ENCODE data around the gene PTGDS.

PTGDS gene

GRCh38 chr9:137007108-137007815, 30.0 kb downstream of the PTGDS start:
- peak in 1 of 56 donors; percentile 7 for DNase-seq

GRCh38 chr9:137007816-137008270, 30.5 kb downstream of the PTGDS start:
- no peak for DNase-seq

DNA sequence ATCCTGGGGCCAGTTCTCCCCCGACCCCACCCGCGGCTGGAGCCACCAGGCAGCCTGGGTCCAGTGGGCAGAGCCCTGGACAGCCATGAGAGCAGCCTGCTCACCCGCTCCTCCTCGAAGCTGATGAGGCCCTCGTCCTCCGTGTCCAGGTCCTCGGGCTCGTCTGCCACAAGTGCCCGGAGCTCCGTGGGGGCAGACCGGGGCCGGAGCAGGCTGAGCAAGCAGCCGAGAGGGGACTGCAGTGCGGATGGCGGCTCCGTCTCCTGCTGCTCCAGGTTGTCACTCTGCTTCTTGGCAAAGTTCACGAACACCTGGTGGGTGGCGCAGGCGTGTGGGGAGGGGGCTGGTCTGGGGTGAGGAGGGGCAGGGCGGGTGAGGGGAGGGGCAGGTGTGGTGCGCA, 31.0 kb downstream of the PTGDS start:
- DNase-seq = no peak

DNA sequence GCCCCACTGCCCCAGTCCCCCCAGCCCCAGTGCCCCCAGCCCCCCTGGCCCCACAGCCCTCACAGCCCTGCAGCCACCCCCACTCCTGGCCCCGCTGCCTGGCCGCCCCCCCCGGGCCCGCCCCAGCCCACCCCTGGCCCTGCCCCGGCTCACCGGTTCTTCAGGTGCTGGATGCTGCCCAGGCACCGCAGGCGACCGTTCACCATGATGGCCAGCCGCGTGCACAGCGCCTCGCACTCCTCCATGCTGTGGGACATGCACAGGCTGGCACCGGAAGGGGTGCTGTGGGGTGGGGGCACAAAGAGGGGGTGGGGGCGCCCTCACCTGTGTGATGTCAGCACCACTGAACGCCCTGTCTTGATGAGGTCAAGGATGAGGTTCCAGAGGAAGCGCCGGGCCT, 31.9 kb downstream of the PTGDS start:
- DNase-seq = no peak

GRCh38 chr9:137009938-137010732, 32.8 kb downstream of the PTGDS start:
- DNase-seq = no peak

DNA sequence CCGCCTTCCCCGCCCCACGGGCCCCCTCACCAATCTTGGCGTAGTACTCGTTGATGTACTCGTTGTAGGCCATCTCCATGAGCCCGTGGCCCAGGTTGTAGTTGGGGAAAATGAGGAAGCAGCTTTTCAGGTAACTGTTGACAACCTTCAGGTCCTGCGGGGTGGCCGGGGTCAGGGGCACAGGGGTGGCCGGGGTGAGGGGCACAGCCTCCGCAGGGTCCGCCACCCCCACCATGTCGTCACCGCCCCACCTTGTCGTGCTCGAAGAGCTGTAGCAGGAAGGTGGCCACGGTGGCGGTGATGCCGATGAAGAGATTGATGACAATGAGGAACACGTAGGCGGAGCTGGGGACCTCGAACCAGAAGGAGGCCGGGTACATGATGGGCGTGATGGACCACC, 33.9 kb downstream of the PTGDS start:
- DNase-seq = no peak

DNA sequence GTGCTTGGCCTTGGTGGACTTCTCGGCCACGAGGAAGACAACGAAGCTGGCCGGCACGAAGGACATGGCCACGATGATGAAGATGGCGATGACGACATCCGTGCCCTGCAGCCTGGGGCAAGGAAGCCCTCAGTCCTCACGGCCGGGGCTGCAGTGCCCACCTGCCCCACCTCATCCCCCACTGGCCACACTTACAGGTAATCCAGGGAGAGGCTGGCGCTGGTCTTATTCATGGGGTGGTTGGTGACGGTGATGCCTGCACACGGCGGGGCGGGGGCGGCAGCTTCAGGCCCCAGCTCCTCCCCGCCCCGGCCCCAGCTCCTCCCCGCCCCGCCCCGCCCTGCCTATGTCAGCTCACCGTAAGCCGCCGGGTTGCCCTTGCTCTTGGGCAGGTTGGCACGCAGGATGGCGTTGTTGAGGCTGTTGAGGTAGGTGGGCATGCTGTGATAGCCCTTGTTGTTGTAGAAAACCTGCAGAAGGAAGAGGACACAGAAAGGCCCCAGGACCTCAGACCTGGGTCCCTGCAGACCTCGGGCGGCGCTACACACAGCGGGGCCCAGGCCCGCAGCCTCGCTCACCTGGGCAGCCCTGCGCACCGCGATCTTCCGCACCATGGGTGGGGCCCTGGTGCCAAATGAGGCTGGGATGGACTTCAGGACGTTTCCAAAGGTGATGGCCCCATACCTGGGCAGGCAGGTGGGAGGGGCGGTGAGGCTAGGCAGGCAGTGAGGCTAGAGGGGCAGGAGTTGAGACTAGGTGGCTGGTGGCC, 34.8 kb downstream of the PTGDS start:
- no peak for DNase-seq

DNA sequence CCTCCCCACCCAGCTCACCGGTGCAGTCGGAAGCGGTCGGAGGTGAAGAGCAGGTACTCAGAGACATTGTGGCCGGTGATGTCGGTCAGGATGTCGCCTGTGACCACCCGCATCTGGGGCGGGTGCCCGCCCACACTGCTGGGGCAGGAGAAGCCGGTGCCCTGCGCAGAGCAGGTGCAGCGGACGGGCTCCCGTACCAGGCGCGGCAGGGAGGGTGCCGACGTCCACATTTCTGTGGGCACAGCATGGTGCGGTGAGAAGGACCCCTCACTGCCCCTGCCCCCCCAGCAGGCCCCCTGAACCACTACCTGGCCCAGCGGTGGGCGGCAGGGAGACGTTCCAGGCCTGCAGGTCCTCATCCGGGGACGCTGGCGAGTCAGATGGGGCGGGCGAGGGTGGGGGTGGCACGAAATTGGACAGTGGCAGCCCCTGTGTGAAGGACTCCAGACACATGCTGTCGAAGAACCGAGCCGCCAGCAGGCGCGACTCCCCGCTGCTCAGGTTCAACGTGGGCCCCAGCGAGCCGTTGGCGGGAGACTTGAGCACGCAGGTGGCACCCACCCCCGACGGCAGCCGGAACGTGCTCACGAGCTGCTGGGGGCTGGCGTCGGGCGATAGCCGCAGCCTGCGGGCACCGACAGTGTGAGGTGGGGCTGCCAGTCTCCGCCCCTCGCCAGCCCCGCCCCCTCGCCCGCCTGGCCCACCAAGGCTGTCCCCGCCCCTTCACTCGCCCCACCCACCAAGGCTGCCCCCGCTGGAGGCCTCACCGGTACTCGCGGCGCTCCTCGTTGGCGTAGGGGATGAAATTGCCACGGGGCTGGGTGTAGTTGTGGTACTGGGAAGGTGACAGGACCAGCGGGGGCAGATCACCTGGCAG, 35.6 kb downstream of the PTGDS start:
- no peak for DNase-seq

GRCh38 chr9:137013571-137013940, 36.3 kb downstream of the PTGDS start:
- DNase-seq = no peak

- no peak for DNase-seq
Observed at GRCh38 chr9:137014166-137014565, 36.9 kb downstream of the PTGDS start.

DNA sequence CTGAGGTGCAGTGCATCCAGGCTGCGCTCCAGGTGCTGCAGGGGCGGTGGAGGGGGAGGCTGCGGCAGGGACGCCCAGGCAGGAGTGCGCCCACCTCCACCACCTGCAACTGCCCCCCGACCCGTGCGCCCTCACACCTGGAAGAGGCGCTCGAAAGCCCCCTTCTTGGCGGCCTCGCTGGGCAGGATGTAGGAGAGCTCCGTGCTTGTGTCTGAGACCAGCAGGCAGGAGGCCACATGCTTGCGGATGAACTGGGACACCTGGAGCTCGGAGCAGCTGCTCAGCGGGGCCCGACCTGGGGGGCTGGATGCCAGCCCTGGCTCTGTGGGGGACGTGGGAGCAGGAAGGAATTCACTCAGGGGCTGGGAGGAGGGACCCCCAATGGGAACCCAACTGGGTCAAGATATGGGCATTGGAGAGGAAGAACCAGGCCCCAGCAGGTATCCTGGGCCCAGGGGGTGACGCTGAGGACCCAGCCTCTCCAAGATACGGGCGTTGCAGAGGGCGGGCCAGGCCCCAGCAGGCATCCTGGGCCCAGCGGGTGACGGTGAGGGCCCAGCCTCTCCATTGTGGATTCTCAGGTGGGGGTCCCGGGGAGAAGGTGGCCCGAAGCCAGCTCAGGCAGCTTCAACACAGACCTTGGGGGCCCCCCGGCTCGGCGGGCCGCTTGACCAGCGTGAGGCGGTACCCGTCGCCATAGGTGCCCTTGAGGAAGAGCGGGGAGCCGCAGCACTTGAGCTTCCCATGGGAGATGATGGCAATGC, 37.7 kb downstream of the PTGDS start:
- DNase-seq = no peak

- no peak for DNase-seq
Observed at GRCh38 chr9:137015540-137015930, 38.2 kb downstream of the PTGDS start.

DNA sequence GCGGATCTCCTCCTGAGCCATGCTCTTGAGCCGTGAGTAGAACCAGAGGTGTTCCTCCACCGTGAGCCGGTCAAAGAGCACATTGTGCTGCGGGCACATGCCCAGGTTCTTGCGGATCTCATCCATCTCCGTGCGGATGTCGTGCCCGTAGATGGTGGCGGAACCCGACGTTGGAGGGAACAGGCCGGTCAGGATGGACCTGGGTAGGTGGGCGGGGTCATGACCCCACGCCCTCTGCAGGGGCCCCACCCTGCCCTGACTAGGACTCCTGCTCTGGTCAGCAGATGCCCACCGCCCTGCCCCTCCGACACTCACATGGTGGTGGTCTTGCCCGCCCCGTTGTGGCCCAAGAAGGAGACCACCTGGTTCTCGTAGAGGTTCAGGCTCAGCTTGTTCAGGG, 38.7 kb downstream of the PTGDS start:
- DNase-seq = no peak

- no peak for DNase-seq
Observed at GRCh38 chr9:137016436-137016835, 39.1 kb downstream of the PTGDS start.

DNA sequence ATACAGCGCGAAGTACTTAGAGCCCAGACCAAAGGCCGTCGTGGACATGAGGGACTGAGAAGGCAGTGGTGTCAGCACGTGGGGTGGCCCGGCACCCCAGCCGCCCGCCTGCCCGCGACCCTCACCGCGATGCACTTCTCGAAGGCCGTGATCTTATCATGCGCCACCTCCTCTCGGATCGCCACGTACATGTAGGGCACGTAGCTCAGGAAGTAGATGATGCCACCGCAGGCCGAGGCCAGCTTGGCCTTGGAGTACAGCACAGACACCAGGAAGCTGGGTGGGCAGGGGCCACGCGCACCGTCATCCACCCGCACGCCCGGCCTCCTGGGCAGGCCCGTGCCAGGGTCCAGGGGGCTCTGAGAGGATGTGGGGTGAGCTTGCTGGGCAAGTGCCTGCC, 39.8 kb downstream of the PTGDS start:
- DNase-seq = no peak

GRCh38 chr9:137017791-137018497, 40.6 kb downstream of the PTGDS start:
- no peak for DNase-seq

- DNase-seq = no peak
Observed at GRCh38 chr9:137018761-137019559, 41.7 kb downstream of the PTGDS start.

GRCh38 chr9:137019891-137020683, 42.8 kb downstream of the PTGDS start:
- no peak for DNase-seq

Measured in amygdala (tissue), 56 donors.